HG03060 (cell line): ENCODE data around the gene PHLDA1.

Experiments used
- ATAC-seq: cut with Tn5 transposase; IDR thresholded peaks from one replicate; pipeline ENCODE4 v1.9.1; 2021; ENCODE audit warnings: low read depth, moderate number of reproducible peaks; ENCODE audit not compliant: unreplicated experiment

PHLDA1 gene

GRCh38 chr12:76020731-76021672 is 10.6 kb downstream of the PHLDA1 start:
- ATAC-seq: no peak

- ATAC-seq: no peak
Observed at GRCh38 chr12:76020281-76020680, 11.3 kb downstream of the PHLDA1 start.

GRCh38 chr12:76018672-76019071 is 12.9 kb downstream of the PHLDA1 start:
- no peak for ATAC-seq

- ATAC-seq: no peak
Observed at GRCh38 chr12:76018111-76018510, 13.5 kb downstream of the PHLDA1 start.

GRCh38 chr12:76014007-76014406 is 17.6 kb downstream of the PHLDA1 start:
- ATAC-seq: no peak

GRCh38 chr12:76013603-76014002 is 18.0 kb downstream of the PHLDA1 start:
- ATAC-seq: no peak

GRCh38 chr12:76012644-76013043 is 18.9 kb downstream of the PHLDA1 start:
- no peak for ATAC-seq

GRCh38 chr12:76010732-76011458 is 20.7 kb downstream of the PHLDA1 start:
- no peak for ATAC-seq

- ATAC-seq: no peak
Observed at GRCh38 chr12:76008428-76008827, 23.1 kb downstream of the PHLDA1 start.

GRCh38 chr12:76007640-76008039 is 23.9 kb downstream of the PHLDA1 start:
- ATAC-seq: no peak

GRCh38 chr12:76006028-76006925 is 25.3 kb downstream of the PHLDA1 start:
- no peak for ATAC-seq

- no peak for ATAC-seq
Observed at GRCh38 chr12:76003355-76003638, 28.3 kb downstream of the PHLDA1 start.

GRCh38 chr12:76002598-76003354 is 28.8 kb downstream of the PHLDA1 start:
- ATAC-seq: no peak

GRCh38 chr12:75998292-75999063 is 33.1 kb downstream of the PHLDA1 start:
- ATAC-seq: no peak

GRCh38 chr12:75997658-75998057 is 33.9 kb downstream of the PHLDA1 start:
- no peak for ATAC-seq

- no peak for ATAC-seq
Observed at GRCh38 chr12:75996861-75997447, 34.6 kb downstream of the PHLDA1 start.

GRCh38 chr12:75995691-75996090 is 35.9 kb downstream of the PHLDA1 start:
- no peak for ATAC-seq

- ATAC-seq: no peak
Observed at GRCh38 chr12:75994069-75994740, 37.4 kb downstream of the PHLDA1 start.
